H9 (cell line): ENCODE data around the gene CDCP1. TPM values are rescaled to one million over a fixed set of nuclear protein-coding genes. Genes with fewer than 3 reads are reported as not detected.

Experiments used
- DNase-seq: peaks from one replicate; pipeline ENCODE4 v3.0.0-alpha.2; 2017
- H2AFZ ChIP-seq: one replicate; pipeline ENCODE4 v1.6.1; 2013; ENCODE audit warnings: mild to moderate bottlenecking, low read length, control low read depth, moderate library complexity
- H2AK5ac ChIP-seq: 2 replicates; pipeline ENCODE4 v1.6.1; 2013; ENCODE audit warnings: low read length, control low read depth, mixed read lengths; ENCODE audit not compliant: insufficient read length
- H2BK120ac ChIP-seq: one replicate; pipeline ENCODE4 v1.6.1; 2013; ENCODE audit warnings: low read depth, mild to moderate bottlenecking, low read length, control low read depth, inconsistent platforms; ENCODE audit not compliant: poor library complexity, severe bottlenecking
- H2BK12ac ChIP-seq: 2 replicates; pipeline ENCODE4 v1.6.1; 2013; ENCODE audit warnings: low read length, control low read depth, mixed read lengths, low read depth; ENCODE audit not compliant: insufficient read length
- H2BK15ac ChIP-seq: 2 replicates; pipeline ENCODE4 v1.6.1; 2013; ENCODE audit warnings: low read depth, low read length, control low read depth
- H2BK20ac ChIP-seq: one replicate; pipeline ENCODE4 v1.6.1; 2013; ENCODE audit warnings: low read depth, mild to moderate bottlenecking, low read length, control low read depth, inconsistent platforms; ENCODE audit not compliant: poor library complexity, severe bottlenecking
- H2BK5ac ChIP-seq: 2 replicates; pipeline ENCODE4 v1.6.1; 2013; ENCODE audit warnings: low read length, control low read depth, mixed read lengths; ENCODE audit not compliant: insufficient read length
- H3K14ac ChIP-seq: 2 replicates; pipeline ENCODE4 v1.6.1; 2013; ENCODE audit warnings: low read length, control low read depth; ENCODE audit not compliant: insufficient read depth
- H3K18ac ChIP-seq: 2 replicates; pipeline ENCODE4 v1.6.1; 2013; ENCODE audit warnings: low read depth, mild to moderate bottlenecking, mixed read lengths, low read length, control low read depth; ENCODE audit not compliant: insufficient read length
- H3K23ac ChIP-seq: 2 replicates; pipeline ENCODE4 v1.6.1; 2013; ENCODE audit warnings: low read length, control low read depth, mixed read lengths, low read depth; ENCODE audit not compliant: insufficient read length
- H3K23me2 ChIP-seq: 2 replicates; pipeline ENCODE4 v1.6.1; 2013; ENCODE audit warnings: low read depth, mild to moderate bottlenecking, mixed read lengths, low read length, control low read depth; ENCODE audit not compliant: insufficient read length, poor library complexity, severe bottlenecking
- H3K27ac ChIP-seq: 2 replicates; pipeline ENCODE4 v1.5.1; 2013; ENCODE audit warnings: low read length, control low read depth, mixed read lengths, low read depth; ENCODE audit not compliant: insufficient read length
- H3K27me3 ChIP-seq: 2 replicates; pipeline ENCODE4 v1.6.1; 2013; ENCODE audit warnings: low read length, control low read depth, inconsistent platforms; ENCODE audit not compliant: insufficient read depth
- H3K4ac ChIP-seq: 2 replicates; pipeline ENCODE4 v1.6.1; 2013; ENCODE audit warnings: low read depth, mild to moderate bottlenecking, control low read depth, inconsistent platforms, low read length, moderate library complexity
- H3K4me1 ChIP-seq: 2 replicates; pipeline ENCODE4 v1.6.1; 2013; ENCODE audit warnings: low read length, control low read depth, inconsistent platforms; ENCODE audit not compliant: insufficient read depth
- H3K4me2 ChIP-seq: 2 replicates; pipeline ENCODE4 v1.6.1; 2013; ENCODE audit warnings: low read length, control low read depth, mixed read lengths; ENCODE audit not compliant: insufficient read length, insufficient read depth
- H3K56ac ChIP-seq: 2 replicates; pipeline ENCODE4 v1.6.1; 2013; ENCODE audit warnings: low read depth, mild to moderate bottlenecking, mixed read lengths, low read length, control low read depth; ENCODE audit not compliant: insufficient read length
- H3K79me1 ChIP-seq: 2 replicates; pipeline ENCODE4 v1.6.1; 2013; ENCODE audit warnings: low read depth, mild to moderate bottlenecking, moderate library complexity, low read length, control low read depth, inconsistent platforms; ENCODE audit not compliant: insufficient read depth, poor library complexity, severe bottlenecking
- H3K79me2 ChIP-seq: 2 replicates; pipeline ENCODE4 v1.6.1; 2013; ENCODE audit warnings: low read length, control low read depth, inconsistent platforms; ENCODE audit not compliant: insufficient read depth
- H3K9ac ChIP-seq: 2 replicates; pipeline ENCODE4 v1.6.1; 2013; ENCODE audit warnings: low read length, control low read depth, mixed read lengths; ENCODE audit not compliant: insufficient read length; ENCODE audit errors: extremely low read depth
- H3K9me3 ChIP-seq: one replicate; pipeline ENCODE4 v1.6.1; 2013; ENCODE audit warnings: low read depth, low read length, inconsistent platforms; ENCODE audit not compliant: control insufficient read depth
- H3T11ph ChIP-seq: one replicate; pipeline ENCODE4 v1.6.1; 2013; ENCODE audit warnings: mild to moderate bottlenecking, low read length, control low read depth, inconsistent platforms
- H4K20me1 ChIP-seq: one replicate; pipeline ENCODE4 v1.6.1; 2013; ENCODE audit not compliant: control insufficient read depth, insufficient read length, insufficient read depth
- H4K5ac ChIP-seq: 2 replicates; pipeline ENCODE4 v1.6.1; 2013; ENCODE audit warnings: low read depth, mild to moderate bottlenecking, mixed read lengths, low read length, control low read depth; ENCODE audit not compliant: insufficient read length
- H4K8ac ChIP-seq: replicated peaks from 2 replicates; pipeline ENCODE4 v1.6.1; 2013; ENCODE audit warnings: low read length, control low read depth, mixed read lengths, low read depth; ENCODE audit not compliant: insufficient read length
- H4K91ac ChIP-seq: 2 replicates; pipeline ENCODE4 v1.6.1; 2013; ENCODE audit warnings: low read depth, mild to moderate bottlenecking, moderate library complexity, mixed read lengths, low read length, control low read depth; ENCODE audit not compliant: insufficient read length
- H3K27ac Mint-ChIP-seq, 3 experiments: 2 replicates in 2 of 3; 3 replicates in 1 of 3; pipeline ENCODE4 v1.8.0; 2020 to 2021; ENCODE audit warnings: mixed read lengths in 3 of 3, mild to moderate bottlenecking in 1 of 3, moderate library complexity in 1 of 3
- H3K27me3 Mint-ChIP-seq: 2 replicates; pipeline ENCODE4 v1.8.0; 2021; ENCODE audit warnings: low read depth, mild to moderate bottlenecking, moderate library complexity, mixed read lengths
- H3K36me3 Mint-ChIP-seq, 3 experiments: 2 replicates in 2 of 3; 3 replicates in 1 of 3; pipeline ENCODE4 v1.8.0; 2020 to 2021; ENCODE audit warnings: low read depth in 3 of 3, mixed read lengths in 3 of 3; ENCODE audit not compliant: insufficient read depth in 1 of 3
- H3K4me1 Mint-ChIP-seq, 2 experiments: 2 replicates each; pipeline ENCODE4 v1.8.0; 2020; ENCODE audit warnings: mixed read lengths in 2 of 2
- H3K4me3 Mint-ChIP-seq, 2 experiments: 2 replicates in 1 of 2; 3 replicates in 1 of 2; pipeline ENCODE4 v1.8.0; 2020 to 2021; ENCODE audit warnings: mild to moderate bottlenecking in 2 of 2, mixed read lengths in 2 of 2, moderate library complexity in 1 of 2
- H3K9me3 Mint-ChIP-seq, 2 experiments: 2 replicates in 1 of 2; 3 replicates in 1 of 2; pipeline ENCODE4 v1.8.0; 2020; ENCODE audit warnings: mild to moderate bottlenecking in 2 of 2, mixed read lengths in 2 of 2, moderate library complexity in 1 of 2
- WGBS: extraction: QIAGEN DNeasy Blood & Tissue Kit; methylation state at CpG from one replicate; pipeline ENCODE4 v1.1.7; 2013; ENCODE audit warnings: missing lambda C conversion rate, low lambda C conversion rate, mixed read lengths; ENCODE audit not compliant: insufficient read length; ENCODE audit errors: extremely low coverage; 5-methylcytosine and 5-hydroxymethylcytosine counted together
- total RNA-seq: library from RNA; stranded (reverse); gene quantifications from 2 replicates; pipeline ENCODE4 v1.2.1, GENCODE V29; 2021
- TF ChIP-seq, protein P1 (sequence below): fragments of 200-600 bp; sonication (generic); conservative IDR thresholded peaks from 3 replicates; pipeline ENCODE4 v1.8.0; 2021; ENCODE audit warnings: antibody characterized with exemption, mild to moderate bottlenecking

The CDCP1 gene
- total RNA-seq, 1 experiment from 2014 or later, result 12.9 TPM

DNA sequence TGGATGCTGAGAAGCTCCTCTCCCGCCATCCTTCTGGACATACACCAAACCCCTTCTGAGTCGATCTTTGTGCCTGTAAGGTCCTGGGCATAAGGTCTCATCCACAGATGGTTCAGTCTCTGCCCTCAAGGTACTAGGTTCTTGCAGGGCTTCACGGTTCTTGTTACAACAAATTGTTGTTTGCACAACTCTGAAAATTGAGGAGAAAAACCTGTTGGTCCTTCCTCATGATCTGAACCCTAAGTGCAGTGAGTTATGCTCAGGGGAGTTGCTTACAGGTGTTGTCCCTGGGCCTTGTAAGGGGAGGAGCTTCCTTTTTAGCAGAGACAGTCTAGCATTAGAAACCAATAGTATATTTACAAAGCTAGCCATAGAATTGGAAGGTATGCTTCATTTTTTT lies 15.7 kb downstream of the CDCP1 start:
- no peaks in the 10 kb centered on the region; the same call in 1 of the 2 replicates for H3K79me2 ChIP-seq
- no peak overlapping the region for H3K9ac ChIP-seq
- H3K4me3 Mint-ChIP-seq, result no peak overlapping the region

More for the DNA sequence above, 15.7 kb downstream of the CDCP1 start:
- H3T11ph ChIP-seq, result no peak overlapping the region
- no peak overlapping the region for H3K4me2 ChIP-seq
- no peaks in the 10 kb centered on the region for H3K79me1 ChIP-seq
- no peak overlapping the region for H2BK15ac ChIP-seq
- H3K4ac ChIP-seq, result no peak overlapping the region
- no peak overlapping the region for H4K8ac ChIP-seq
- no peak overlapping the region for H2BK12ac ChIP-seq
- Mint-ChIP-seq H3K4me1 (peaks cover 0 to 3% of the 10 kb centered on the region in 2 experiments; a peak in 1 of 4 replicates), H3K36me3 (no peaks in the 10 kb centered on the region), H3K9me3 (no peaks in the 10 kb centered on the region; a peak in 1 of 5 replicates), H3K27ac (no peak overlapping the region), H3K27me3 (no peaks in the 10 kb centered on the region)
- no CpG with 5 or more reads among the region's 3 CpGs for WGBS
- no peak overlapping the region for H2BK5ac ChIP-seq
- H3K23ac ChIP-seq, result no peak overlapping the region
- H2AK5ac ChIP-seq, result no peak overlapping the region
- H3K4me1 ChIP-seq, result no peaks in the 10 kb centered on the region
- DNase-seq, result no peak
- H3K14ac ChIP-seq, result no peak overlapping the region
- no peak overlapping the region for H3K27ac ChIP-seq
- H2BK20ac ChIP-seq, result no peak overlapping the region
- H3K9me3 ChIP-seq, result no peaks in the 10 kb centered on the region
- no peaks in the 10 kb centered on the region for H3K23me2 ChIP-seq
- TF ChIP-seq, protein P1, sequence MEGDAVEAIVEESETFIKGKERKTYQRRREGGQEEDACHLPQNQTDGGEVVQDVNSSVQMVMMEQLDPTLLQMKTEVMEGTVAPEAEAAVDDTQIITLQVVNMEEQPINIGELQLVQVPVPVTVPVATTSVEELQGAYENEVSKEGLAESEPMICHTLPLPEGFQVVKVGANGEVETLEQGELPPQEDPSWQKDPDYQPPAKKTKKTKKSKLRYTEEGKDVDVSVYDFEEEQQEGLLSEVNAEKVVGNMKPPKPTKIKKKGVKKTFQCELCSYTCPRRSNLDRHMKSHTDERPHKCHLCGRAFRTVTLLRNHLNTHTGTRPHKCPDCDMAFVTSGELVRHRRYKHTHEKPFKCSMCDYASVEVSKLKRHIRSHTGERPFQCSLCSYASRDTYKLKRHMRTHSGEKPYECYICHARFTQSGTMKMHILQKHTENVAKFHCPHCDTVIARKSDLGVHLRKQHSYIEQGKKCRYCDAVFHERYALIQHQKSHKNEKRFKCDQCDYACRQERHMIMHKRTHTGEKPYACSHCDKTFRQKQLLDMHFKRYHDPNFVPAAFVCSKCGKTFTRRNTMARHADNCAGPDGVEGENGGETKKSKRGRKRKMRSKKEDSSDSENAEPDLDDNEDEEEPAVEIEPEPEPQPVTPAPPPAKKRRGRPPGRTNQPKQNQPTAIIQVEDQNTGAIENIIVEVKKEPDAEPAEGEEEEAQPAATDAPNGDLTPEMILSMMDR, result no peak
- H4K20me1 ChIP-seq, result peaks cover 2% of the 10 kb centered on the region
- H2BK120ac ChIP-seq, result no peak overlapping the region
- H2AFZ ChIP-seq, result no peak overlapping the region
- H3K18ac ChIP-seq, result no peak overlapping the region
- no peaks in the 10 kb centered on the region for H3K27me3 ChIP-seq
- H4K5ac ChIP-seq, result no peak overlapping the region
- H3K56ac ChIP-seq, result no peak overlapping the region
- H4K91ac ChIP-seq, result no peak overlapping the region
